Ecto neural progenitor cell (in vitro differentiated cells): ENCODE results near the gene ISL1.

ENCODE experiments used
- DNase-seq: peaks from one replicate; pipeline ENCODE4 v3.0.0-alpha.2; 2018; ENCODE audit warnings: low spot score

ISL1 gene

DNA sequence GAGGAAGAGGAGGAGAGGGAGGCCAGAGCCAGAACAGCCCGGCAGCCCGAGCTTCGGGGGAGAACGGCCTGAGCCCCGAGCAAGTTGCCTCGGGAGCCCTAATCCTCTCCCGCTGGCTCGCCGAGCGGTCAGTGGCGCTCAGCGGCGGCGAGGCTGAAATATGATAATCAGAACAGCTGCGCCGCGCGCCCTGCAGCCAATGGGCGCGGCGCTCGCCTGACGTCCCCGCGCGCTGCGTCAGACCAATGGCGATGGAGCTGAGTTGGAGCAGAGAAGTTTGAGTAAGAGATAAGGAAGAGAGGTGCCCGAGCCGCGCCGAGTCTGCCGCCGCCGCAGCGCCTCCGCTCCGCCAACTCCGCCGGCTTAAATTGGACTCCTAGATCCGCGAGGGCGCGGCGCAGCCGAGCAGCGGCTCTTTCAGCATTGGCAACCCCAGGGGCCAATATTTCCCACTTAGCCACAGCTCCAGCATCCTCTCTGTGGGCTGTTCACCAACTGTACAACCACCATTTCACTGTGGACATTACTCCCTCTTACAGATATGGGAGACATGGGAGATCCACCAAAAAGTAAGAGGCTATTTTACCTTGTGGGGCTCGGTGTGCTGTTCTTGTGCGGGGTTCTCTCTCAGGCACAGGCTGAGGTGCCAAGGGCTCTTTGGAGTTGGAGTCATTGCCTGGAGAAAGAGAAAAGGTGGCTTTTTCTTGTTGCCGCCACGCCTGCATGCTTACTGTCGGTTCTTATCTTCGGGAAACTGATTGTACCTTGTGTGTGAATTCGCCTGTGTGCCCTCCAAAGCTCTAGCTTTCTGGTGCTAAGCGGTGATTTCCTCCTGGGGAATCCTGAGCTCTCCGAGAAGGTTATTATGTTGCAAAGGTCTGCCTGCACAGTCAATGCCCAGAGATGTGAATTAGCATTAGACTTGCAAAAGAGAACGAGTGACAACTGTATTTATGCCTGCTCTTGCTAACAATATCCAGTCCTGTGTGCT lies at the start of gene ISL1:
Gene ISL1 (plus strand): TSS at position 318 of the 991 bp plus-strand sequence. CDS start 224 bp downstream, at position 542.
- DNase-seq: peak; percentile 94

DNA sequence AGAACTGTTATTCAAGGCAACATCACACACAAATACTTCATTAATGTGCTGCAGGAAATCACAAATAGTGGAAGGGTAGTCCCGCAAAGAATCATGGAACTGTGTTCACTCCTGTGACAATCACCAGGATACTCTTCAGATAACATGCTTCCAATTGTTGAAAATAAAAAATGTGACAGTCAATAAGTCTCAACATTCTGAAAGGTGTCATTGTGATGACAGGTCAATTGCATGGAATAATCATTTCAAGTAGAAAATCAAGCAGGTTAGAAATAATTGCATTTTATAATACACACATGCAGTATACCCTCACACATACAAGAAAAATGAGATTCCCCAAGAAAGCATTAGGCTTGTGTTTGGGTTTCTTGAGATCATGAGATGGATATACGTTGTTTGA lies 46.4 kb upstream of the ISL1 start:
- DNase-seq: no peak

GRCh38 chr5:51345106-51345505 lies 38.1 kb upstream of the ISL1 start:
- no peak for DNase-seq

DNA sequence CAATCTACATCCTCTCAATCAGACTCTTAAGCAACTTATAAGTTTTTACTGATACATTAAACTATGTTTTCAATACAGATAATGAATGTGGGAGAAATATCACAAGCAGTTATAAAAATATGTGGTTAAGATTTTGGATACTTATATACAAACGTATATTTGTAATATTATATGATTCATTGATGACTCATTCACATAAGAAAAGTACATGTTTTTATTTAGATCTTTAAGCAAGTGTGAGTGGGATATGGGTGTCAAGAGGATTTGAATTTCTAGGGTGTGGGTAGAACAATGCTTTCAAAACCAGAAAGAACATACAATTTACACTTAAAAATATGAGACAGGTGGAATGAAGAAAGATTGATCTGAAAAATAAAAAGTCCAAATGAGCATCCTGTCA lies 36.1 kb upstream of the ISL1 start:
- no peak for DNase-seq

- no peak for DNase-seq
Observed at GRCh38 chr5:51347704-51348103, 35.5 kb upstream of the ISL1 start.

DNA sequence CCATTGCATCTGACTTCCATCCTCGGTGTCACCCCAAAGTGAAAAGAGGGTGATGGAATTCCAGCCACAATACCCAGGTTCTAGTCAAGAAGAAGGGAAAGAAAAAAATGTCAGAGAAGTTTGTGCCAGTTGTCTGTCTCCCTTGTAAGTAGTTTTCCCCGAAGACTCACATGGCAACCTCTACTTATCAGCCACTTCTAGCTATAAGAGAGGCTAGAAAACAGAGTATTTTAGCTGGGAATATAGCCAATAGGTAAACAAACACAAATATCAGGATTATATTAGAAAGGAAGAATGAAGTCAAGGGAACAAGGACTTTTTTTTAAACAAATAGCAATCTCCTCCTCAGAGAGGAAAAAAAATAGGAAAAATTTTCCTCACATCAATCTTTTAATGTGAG lies 12.2 kb upstream of the ISL1 start:
- DNase-seq: no peak

- no peak for DNase-seq
Observed at GRCh38 chr5:51373880-51374523, 9.2 kb upstream of the ISL1 start.

DNA sequence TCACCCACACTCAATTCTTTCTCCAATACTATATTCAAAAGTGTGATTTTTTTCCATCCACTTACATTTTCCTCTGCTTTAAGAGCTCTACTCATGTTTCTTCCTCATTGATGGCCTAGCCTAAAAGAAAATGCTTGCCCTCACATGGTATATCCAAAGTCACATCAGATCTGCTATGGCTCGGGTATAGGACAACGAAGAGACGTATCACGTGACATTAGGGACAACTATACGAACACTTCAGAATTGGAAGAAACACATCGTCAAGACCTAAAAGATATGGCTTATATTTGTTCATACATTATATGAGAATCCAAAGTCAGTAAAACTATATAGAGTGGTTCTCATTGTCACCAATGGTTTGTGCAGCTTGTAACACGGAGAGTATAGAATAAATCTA lies 8.2 kb upstream of the ISL1 start:
- DNase-seq: no peak

- DNase-seq: no peak
Observed at GRCh38 chr5:51376509-51376908, 6.7 kb upstream of the ISL1 start.

DNA sequence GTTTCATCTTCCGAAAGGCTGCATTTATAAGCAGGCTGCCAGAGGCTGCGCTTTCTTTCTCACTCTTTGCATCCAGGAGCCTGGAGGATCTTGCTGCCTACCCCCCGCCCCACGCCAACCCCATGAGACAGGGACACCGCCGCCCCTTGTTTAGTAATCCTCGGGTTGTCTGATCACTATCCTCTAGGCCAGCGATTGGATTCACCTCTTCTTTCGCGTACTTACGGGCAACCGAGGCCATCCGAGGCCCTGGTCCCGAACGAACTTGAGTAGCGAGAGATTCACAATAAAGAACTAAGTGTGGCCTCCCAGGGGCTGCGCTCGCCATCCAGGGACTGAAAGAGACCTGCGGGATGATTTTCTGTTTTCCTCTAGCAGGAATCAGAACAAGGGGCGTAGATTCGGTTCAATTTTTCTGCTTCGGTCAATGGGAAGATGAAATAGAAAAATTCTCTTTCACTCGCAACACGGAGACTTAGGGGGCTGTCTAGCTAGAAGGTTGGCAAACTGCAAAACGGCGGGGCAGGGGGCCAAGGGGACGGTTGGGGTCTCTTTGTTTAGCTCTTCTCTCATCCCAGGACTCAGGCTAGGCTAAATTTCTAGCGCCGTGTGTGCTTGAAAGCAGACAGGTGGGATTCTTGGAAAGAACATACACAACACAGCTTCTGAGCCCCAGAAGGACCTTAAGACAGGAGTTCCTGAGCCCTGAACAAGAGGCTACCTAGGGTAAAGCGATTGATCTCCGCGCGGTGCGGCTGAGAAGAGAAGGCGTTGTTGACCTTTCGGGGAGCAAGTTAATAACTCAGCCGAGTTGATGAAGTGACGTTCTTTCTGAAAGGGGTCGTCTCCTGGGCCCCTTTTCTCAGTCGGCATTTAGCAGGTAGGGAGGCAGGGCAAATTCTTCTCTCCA lies 5.8 kb upstream of the ISL1 start:
- DNase-seq: no peak

DNA sequence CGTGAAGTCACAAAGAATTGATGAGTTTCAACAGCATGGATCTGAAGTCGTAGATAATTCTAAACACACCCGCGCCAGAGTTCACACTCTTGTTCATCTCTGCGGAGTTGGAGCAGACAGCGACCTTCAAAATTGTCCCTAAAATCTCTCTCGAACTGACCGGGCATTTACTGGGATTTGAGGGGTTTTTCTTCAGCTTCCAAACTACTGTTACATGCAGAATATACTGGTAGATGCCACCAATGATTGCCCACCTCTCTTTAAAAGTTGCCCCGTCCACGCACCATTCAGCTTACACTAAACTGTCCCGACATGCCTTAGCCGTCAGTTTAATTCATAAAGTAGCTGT lies 5.2 kb upstream of the ISL1 start:
- no peak for DNase-seq

DNA sequence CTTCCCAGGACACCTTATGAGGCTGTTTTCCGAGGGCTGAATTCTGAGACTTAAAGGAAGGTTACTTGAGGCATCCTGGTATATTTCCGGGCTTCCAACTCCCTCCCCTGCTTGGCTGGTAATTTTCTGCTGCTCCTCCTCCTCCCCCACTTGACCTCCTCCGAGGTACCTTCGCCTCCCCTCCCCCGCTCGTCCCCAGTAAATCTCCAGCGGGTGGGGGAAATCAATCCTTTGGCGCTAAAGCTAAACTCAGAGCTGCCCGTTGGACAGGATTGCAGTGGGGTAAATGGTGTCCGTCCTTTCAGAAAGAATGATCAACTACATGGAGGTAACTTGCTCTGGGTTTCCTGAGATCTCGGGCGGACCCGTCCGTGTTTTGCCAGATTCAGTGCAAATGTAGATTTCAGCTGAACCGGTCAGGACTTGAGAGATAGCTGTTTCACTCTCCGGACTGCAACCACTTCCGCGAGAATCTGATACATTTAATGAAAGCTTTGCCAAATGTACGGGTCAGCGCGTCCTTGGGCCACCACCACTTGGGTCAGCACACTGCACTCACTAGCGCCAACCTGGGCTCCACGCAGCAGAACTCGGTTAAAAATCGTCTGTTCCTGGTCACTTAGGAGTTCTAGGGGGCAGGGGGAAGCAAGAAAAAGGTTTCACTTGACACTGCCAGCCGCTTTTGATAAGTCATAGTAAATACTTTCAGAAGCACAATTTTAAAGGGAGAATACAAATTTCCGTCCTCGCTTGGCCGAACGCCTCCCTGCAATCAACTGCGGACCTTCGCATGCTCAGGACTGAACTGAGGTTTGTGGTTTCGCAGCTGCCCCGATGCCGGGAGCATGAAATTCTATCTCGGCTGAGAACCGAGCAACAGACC lies 4.6 kb upstream of the ISL1 start:
- DNase-seq: peak; percentile 58

GRCh38 chr5:51379331-51379700 lies 3.9 kb upstream of the ISL1 start:
- no peak for DNase-seq

GRCh38 chr5:51380603-51381207 lies 2.5 kb upstream of the ISL1 start:
- no peak for DNase-seq

DNA sequence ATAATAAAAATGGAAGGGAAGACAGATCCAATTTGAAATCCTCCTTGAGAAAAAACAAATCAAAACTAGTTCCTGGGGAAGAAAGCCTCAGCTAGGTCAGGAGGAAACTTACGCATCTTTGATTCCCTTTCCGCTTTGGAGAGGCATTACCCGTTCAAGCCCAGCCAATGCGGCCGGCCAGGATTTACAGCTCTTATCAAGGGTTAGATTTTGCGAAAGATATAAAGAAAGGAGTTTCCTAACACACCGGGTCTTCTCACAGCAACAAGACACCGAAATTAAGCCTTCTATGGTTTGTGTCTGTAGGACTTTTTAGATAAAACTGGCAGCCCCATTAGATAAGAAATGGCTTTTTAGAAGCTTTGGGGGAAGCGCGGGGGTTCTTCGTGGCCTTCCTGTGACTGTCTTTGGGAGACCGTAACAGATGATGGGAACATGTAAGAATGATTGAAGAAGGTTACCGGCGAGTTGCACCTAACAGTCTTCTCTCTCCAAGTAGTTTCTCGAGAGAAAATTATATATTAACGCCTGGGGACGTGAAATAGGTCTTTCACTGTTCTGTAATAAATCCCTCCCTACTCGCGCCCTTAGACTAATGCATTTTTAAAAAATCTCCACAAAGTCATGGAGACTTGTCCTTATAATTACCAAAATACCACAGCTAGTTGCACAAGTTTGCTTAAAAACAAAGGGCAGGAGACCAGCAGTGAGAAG lies 1.3 kb upstream of the ISL1 start:
- no peak for DNase-seq

DNA sequence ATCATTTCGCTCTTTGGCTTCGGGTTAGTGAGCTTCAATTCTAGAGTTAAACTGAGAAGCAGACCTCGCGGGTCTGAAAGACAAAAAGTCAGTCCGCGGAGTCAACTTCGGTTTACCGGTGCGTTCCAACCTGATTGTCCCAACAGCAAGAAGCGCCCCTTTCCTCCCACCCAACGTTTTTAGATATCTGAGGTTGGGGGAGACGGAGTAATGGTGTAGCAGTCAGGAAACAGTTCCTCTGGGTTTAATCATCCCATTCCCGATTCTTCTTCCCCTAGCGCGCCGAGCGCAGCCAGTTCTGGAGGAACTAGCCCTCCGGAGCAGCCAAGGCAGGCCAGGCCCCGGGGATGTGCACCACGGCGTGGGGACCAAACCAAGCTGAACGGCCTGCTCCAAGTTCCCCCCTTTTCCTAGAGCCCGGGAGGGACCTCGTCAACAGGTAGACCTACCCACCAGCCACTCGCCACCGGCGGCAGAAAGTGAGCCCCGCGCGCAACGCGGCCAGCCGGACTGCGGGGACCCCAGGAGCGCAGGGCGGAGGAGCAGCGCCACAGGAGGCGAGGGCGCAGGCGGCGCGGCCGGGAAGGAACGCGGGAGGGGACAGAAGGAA lies 622 bp upstream of the ISL1 start:
- no peak for DNase-seq

GRCh38 chr5:51384281-51384840 lies 1.1 kb downstream of the ISL1 start:
- DNase-seq: no peak

DNA sequence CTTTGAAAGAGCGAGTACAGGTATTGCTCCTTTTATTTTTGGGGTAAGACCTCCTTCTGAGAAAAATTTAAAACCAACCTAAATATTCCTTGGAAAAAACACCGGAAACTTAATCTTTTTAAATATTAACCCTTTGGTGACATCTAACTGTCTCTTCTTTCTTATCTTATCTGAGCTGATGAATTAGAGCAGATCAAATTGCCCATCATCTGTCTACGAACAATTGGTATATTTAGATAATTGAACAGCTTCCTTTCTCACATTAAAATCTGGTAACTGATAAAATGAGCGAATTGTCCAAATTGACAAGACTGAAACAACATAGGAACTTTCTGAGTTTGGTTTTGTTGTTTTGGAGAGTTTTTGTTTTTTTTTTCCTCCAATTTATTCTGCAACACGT lies 2.0 kb downstream of the ISL1 start:
- no peak for DNase-seq
